Hepatic stellate cell (primary cell): ENCODE measurements around the gene TSPEAR.
"Not testable (repeated sequence)": the region's sequence is repeated elsewhere in the genome, so short reads cannot be mapped to it uniquely, and the experiment has no call there.

Source experiments
- DNase-seq: peaks from one replicate; pipeline ENCODE4 v3.0.0; 2011; ENCODE audit warnings: low spot score

TSPEAR gene

DNA sequence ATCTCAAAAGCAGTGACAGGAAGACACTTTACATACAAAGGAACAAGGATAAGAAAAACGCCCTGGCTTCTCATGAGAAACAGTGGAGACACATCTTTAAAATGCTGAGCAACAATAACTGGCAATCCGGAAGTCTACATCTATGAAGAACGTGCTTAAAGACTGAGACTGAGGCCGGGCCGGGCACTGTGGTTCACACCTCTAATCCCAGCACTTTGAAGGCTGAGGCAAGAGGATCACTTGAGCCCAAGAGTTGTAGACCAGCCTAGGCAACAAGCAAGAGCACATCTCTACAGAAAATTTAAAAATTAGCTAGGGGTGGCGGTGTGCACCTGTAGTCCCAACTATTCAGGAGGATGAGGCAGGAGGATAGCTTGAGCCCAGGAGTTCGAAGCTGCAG lies 27.3 kb downstream of the TSPEAR start:
- DNase-seq = no peak

DNA sequence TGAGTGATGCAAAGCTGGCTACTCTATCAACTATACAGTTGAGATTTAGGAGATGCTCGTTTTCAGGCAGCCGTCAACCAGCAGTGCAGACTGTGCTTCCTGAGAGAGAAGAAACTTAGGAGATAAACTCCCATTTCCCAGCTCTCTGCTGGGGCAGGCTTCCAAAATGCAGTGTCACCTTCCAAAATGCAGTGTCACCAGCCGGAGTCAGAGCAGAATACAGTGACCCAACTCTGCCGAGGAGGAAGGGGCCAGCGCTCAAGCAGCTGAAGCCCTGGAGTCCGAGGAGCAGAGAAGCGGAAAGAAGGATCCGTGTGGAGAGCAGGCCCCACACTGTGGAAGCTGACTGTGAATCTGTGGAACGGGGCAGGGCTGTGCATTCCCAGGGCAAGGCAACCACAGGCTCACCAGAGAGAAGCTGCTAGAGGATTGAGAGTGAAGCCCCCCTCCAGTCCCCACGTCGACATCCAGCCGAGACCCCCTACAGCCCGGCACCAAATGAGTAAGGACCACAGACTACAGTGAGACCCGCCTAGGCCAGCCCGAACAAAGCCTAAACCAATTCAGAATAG lies 28.7 kb downstream of the TSPEAR start:
- DNase-seq = no peak

DNA sequence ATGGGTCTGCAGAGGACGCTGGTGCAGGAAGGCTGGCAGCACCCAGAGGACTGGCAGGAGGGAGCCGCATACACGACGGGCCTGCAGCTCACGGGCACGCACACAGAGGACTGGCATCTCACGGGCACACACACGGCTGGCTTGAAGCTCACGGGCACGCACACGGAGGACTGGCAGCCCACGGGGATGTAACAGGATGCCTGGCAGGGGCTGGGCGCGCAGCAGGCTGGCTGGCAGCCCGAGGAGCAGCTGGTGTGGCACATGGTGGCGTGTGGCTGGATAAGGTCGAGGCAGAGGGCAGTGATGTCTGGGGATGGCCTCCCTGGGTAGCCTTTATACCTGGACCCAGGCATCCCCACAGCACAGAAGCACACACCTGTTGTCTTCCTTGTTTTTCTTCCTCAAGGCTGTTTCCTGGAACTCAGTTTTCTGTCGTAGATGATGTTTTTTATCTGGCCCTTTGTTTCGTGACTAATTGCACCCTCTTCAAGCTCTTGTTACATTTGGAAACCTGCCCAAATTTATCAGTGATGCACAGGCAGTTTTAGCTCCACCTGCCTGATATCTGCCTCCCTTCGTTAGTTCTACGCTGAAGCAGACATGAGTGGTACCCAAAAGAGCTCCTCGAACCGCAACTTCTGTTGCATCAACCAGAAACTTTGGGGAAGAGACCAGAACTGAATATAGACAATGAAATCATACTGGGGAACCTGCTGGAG lies 29.4 kb downstream of the TSPEAR start, which contains the start of gene KRTAP12-1:
TSS of gene KRTAP12-1 (minus strand) at position 303 of the 719 bp plus-strand sequence. CDS start at position 263, 40 bp downstream.
- DNase-seq = no peak

DNA sequence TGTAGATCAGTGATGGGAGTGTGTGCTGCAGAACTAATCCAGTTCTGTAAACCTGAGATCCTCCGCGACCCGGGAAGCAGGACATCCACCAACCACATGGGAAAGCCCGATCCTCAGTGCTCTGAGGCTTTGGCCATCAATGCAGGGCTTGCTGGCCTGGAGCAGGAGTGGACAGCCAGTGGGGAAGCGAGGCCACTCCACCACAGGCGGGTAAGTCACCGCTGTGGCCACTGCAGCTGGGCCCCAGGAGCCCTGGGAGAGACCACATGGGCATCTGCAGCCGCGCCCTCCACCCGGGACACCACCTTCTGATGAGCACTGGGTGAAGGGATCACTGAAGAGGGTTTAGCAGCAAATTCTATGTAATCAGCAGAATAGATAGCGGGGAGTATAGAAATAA lies 30.2 kb downstream of the TSPEAR start:
- no peak for DNase-seq

DNA sequence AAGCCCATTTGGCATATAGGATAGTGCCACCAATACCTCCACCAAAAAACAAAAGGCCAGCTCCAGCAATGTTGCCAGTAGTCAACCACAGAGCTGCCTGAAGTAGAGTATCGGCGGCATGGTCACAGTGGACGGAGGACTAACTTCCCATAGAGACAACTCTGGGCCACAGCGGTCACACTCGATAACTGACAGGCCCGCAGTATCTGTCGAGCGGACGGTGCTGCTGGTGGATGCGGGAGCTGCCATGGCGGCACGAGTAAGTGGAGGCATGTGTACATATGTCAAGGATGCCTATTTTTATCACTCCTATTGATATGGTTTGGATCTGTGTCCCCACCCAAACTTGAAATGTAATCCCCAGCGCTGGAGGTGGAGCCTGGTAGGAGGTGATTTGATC lies 33.5 kb downstream of the TSPEAR start:
- DNase-seq = no peak

DNA sequence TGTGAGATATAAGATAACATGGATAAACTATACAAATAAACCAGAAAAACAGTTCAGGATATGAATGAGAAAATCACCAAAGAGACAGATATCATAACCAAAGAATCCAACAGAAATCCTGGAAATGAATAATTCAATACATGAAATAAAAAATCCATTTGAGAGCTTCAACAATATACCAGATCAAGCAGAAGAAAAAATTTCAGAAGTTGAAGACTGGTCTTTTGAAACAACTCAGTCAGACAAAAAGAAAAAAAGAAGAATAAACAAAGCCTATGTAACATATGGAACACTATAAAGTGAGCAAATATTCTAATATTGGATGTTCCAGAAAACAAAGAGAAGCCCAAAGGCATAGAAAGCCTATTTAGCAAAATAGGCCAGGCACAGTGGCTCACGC lies 39.5 kb downstream of the TSPEAR start:
- DNase-seq = no peak

DNA sequence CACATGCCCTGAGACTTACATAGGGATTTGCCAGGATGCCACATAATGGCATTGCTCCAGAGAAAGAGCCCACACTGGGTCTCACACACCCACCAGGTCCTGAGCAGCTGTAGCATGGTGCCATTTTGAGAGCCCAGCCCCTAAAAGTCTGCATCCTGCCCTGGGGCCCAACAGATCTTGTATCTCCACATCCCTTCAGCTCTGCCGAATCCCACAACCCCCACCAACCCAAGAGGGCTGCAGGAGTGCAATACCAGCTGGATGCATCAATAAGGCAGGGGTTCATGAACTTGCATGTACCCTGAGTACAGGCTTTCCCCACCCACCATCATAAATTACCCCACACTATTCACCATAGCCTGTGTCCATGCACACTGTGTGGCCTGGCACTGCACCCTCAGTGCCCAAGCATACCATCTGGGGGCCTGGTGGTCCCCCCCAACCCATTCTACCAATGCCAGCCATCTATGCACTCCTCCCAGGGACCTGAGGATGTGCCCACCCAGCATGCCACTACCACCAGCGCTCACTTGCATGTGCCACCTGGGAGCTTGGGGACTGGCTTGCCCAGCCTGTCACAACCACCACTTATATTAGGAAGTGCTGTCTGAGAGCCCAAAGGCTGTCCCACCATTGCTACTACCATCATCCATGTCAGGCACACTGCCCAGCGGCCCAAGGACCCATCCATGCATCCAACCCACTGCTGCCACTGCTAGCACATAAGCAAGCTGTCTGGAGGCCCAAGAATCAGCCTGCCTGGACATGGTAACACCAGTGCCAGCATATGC lies 40.5 kb downstream of the TSPEAR start:
- no peak for DNase-seq

DNA sequence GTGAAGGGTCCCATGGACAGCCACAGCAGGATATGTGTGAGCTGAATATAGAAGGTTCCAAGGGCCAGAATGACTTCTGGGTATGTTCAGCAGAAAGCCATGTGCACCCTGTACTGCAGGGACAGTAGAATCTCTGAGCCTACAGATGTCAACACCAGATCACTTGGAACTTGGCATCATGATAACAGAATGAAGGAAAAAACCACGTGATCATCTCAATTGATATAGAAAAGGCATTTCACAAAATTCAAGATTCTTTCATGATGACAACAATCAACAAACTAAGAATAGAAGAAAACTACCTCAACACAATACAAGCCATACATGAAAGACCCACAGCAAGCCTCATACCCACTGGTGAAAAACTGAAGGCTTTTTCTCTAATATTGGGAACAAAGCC lies 43.8 kb downstream of the TSPEAR start:
- no peak for DNase-seq

DNA sequence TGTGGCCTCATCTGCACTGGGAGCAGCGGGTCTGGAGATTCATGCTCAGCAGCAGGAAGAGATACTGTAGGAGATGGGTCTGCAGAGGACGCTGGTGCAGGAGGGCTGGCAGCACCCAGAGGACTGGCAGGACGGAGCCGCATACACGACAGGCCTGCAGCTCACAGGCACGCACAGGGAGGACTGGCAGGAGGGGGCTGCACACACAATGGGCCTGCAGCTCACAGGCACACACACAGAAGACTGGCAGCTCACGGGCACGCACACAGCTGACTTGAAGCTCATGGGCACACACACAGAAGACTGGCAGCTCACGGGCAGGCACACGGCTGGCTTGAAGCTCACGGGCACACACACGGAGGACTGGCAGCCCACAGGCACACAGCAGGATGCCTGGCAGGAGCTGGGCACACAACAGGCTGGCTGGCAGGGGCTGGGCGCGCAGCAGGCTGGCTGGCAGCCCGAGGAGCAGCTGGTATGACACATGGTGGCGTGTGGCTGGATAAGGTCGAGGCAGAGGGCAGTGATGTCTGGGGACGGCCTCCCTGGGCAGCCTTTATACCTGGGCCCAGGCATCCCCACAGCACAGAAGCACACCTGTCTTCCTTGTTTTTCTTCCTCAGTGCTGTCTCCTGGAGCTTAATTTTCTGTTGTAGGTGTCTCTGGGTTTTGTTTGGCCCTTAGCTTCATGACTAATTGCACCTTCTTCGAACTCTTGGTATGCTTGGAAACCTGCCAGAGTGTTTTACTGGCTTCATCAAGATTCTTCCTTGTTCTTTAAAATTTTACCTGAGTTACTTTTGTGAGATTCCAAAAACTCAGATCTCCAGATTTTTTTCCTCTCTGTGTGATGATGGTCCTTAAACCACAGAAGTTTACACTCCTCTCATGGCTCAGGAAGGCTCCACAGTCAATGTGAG lies 44.7 kb downstream of the TSPEAR start, which contains the start of gene KRTAP12-2:
TSS of gene KRTAP12-2 (minus strand) at position 527 of the 920 bp plus-strand sequence. CDS start at position 486, 41 bp downstream.
- no peak for DNase-seq

DNA sequence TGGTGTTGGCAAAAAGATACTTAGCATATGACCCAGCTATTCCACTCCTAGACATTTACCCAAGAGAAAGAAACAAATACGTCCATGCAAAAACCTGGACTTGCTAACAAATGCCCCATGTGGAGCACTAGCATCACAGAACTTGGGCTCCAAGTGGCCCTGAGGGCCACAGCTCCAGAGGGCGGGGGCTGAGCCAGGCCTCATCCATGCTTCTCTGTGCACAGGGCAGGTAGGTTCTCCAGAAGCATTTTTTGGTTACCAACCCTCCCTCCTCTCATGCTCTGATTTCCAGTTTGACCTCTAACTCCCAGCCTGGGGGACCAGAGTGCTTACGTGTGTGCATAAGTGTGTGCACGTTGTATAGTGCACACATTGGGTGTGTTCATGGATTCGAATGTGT lies 46.7 kb downstream of the TSPEAR start:
- DNase-seq = no peak

DNA sequence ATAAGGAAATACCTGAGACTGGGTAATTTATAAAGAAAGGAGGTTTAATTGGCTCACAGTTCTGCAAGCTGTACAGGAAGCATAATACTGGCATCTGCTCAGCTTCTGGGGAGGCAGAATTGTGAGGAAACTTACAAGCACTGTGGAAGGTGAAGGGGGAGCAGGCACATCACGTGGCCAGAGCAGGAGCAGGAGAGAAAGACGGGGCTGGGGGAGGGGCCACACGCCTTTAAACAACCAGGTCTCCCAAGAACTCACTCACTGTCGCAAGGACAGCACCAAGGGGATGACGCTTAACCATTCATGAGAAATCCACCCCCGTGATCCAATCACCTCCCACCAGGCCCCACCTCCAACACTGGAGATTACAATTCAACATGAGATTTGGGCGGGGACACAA lies 49.8 kb downstream of the TSPEAR start:
- DNase-seq = not testable (repeated sequence)

DNA sequence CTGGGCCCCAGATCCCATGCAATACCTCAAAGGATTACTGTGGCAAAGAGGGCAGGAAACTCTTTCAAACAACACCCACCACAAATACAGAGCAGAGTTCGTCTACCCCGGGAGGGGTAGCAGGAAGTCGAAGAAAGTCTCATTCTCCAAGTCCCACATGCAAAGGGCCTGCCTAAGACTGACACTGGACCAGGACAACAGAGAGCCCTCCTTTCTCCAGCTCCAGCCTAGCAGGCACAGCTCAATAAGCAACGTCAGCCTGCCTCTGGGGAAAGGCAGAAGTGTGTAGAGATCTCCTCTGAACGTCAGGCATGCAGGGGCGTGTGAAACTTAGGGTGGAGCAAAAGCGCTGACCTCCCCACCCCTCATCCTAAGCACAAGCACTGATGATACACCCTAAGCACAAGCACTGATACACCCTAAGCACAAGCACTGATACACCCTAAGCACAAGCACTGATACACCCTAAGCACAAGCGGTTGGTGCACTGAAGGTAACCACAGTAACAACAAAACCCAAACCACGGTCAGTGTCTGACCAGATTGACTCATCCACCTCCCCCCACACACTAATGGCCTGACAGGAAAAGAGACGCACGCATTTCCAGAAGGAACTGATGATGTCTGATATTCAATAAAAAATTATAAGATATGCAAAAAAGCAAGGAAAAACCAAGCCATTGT lies 52.3 kb downstream of the TSPEAR start:
- no peak for DNase-seq

DNA sequence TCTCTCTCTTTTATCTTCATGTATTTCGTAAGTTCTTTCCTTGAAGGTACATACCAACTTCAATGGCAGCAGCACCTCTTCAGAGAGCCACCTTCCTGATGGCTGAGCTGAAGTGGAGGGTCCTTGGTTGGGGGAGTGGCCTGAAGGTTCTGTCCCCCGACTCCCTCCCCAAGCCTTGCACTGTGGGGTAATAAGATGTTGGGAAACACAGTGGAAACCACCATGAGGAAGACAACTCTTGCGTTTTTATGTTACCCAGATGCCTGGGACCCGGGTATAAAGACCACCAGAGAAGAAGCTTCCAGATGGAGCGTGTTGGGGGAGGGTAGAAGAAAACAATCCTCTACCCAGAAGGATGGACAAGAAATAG lies 52.8 kb downstream of the TSPEAR start:
- DNase-seq = no peak

DNA sequence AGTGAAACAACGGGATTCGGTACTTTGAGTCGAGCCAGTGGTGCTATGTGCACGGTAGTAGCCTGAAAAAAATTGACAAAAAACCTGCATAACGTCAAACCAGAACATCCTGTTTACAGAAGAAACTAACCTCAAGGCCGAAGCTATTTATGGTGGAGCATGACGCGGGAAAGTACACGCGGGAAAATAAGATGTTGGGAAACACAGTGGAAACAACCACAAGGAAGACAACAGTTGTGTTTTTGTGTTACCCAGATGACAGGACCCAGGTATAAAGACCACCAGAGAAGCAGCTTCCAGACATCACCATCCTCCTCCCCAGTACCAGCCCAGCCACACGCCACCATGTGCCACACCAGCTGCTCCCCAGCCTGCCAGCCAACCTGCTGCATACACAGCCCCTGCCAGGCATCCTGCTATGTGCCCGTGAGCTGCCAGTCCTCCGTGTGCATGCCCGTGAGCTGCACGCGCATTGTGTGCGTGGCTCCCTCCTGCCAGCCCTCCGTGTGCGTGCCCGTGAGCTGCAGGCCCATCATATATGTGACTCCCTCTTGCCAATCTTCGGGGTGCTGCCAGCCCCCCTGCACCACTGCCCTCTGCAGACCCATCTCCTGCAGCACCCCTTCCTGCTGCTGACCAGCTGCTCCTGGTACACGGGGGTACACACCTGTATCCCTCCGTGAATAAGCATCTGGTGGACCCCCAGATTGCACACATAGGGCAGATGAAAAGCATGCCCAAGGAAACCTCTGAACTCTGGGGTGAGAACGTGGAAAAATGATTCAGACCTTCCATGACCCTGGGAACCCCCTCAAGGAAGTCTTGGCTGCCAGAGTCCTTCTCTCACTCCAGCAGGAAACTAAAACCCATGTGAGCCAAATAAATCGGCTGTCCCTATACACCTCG lies 53.5 kb downstream of the TSPEAR start, which contains the start of gene KRTAP12-3:
TSS of gene KRTAP12-3 (plus strand) at position 298 of the 906 bp plus-strand sequence. CDS start at position 346, 48 bp downstream.
- no peak for DNase-seq

DNA sequence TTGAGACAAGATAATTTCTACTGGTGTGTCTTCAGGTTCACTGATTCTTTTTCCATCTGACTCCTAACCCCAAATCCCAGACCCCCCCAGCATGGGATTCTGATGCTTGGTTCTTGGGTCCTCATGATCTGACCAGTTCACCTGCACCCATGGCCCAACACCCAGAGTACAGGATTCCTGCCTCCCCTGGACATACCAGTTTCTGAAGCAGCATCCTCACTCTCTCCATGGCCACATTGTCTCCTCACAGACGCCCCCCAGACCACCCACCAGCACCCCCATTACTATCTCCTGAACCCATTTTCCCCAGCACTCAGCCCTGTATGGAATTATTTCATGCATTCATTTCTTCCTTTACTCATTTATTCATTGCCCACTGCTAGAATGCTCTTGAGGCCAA lies 54.5 kb downstream of the TSPEAR start:
- DNase-seq = no peak

DNA sequence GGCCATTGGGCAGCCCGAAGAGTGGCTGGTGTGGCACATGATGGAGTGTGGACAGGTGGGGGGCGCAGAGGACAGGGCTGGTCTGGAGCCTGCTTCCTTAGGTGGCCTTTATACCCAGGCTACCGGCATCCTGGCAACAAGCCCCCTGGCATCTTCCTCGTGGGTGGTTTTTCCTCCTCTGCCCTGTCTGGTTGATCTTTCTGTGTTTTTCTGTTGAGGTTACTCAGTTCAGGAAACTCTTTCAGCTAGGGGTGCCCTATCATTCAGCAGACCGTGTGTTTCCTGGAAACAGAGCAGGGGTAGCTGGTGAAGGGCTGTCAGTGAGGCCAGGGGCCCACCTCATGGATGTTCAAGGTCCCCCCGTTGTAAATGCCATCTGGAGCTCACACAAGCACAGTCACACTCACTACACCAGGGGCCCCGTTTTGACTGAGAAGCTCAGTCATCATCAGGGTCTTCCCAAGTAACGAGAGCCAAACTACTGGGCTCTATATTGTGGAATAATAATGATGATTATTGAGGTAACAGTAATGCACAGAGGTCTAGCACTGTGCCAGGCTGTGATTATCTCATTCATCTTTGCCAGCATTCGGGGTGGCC lies 56.7 kb downstream of the TSPEAR start, which contains the start of gene KRTAP12-4:
TSS of gene KRTAP12-4 (minus strand) at position 84 of the 600 bp plus-strand sequence. CDS start at position 39, 45 bp downstream.
- DNase-seq = no peak

DNA sequence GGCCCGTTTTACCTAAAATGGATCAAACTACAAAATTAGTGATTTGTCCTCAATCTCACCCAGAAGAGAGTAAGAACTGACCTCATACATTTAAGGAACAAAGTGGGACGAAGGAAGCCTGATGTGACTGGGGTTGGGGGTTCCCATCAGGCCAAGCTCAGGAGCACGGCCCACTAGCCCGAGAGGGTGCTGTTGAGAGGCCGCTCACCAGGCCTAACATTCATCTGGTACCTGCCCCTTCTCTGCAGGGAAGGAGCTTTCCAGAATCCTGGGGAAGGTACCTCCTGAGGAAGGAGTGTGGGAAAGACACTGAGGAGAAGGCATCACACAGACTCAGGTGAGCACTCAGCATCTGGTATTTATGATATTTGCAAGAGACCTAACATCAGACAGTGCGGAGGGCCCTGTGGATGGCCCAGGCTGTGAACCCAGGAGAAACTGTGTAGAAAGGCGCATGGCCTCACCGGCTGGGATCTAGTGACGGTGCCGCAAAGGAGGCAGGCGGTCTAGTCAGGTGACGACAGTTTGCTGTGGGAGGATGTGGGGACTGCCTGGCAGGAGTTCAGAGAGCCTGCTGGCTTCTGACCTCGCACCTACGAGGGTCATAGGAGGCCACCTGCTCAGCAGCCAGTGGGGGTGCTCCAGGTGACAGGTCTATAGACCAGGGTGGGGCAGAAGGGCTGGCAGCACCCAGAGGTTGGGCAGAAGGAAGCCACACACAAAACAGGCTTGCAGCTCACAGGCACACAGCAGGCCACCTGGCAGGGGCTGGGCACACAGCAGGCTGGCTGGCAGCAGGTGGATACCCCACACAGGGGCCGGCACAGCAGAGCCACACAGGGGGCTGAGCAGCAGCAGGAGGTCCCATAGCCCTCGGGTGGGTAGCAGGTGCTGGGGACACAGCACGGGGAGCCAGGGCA lies 57.5 kb downstream of the TSPEAR start:
- DNase-seq = no peak

DNA sequence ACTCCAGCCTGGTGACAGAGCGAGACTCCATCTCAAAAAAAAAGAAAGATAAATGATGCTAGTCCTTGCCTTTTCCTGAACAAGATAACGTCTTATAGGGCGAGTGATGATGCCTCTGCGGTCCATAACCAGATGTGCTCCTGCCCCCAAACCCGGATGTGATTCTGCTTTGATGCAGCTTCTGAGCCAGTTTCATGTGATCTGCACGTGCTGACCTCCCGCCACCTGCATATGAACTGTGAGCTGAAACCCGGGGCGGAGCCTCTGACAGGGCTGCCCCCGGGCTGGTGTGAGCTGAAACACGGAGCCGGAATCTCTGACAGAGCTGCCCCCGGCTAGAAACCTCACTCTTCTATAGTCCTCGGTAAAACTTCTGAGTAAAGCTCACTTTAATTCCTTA lies 58.2 kb downstream of the TSPEAR start:
- no peak for DNase-seq
